Ascending aorta (tissue), 2 donors: ENCODE measurements around the gene ARV1. TPM values are rescaled to one million over a fixed set of nuclear protein-coding genes. Genes with fewer than 3 reads are reported as not detected.
"Not testable (repeated sequence)": the region's sequence is repeated elsewhere in the genome, so short reads cannot be mapped to it uniquely, and the experiment has no call there.

ENCODE experiments used
- DNase-seq, 2 donors: peaks; one replicate each; pipeline ENCODE4 v3.0.0-alpha.2; 2019; ENCODE audit warnings: low spot score in 2 of 2
- H3K27ac ChIP-seq, 2 donors: fragments of 200-600 bp; sonication (generic); one replicate each; pipeline ENCODE4 v1.5.1; 2016 to 2017; ENCODE audit warnings: mild to moderate bottlenecking in 1 of 2
- H3K27me3 ChIP-seq: fragments of 200-600 bp; sonication (generic); one replicate; pipeline ENCODE4 v1.5.1; 2017
- H3K36me3 ChIP-seq, 2 donors: fragments of 200-600 bp; sonication (generic); one replicate each; pipeline ENCODE4 v1.5.1; 2016
- H3K4me1 ChIP-seq, 2 donors: fragments of 200-600 bp; sonication (generic); one replicate each; pipeline ENCODE4 v1.5.1; 2016 to 2017; ENCODE audit warnings: mild to moderate bottlenecking in 1 of 2
- H3K4me3 ChIP-seq, 2 donors: fragments of 200-600 bp; sonication (generic); one replicate each; pipeline ENCODE4 v1.5.1; 2016 to 2017; ENCODE audit warnings: mild to moderate bottlenecking in 1 of 2
- H3K9me3 ChIP-seq, 2 donors: fragments of 200-600 bp; sonication (generic); one replicate each; pipeline ENCODE4 v1.5.1; 2016
- CTCF ChIP-seq, 3 experiments: fragments of 200-600 bp in 2 of 3; fragments of 450-650 bp in 1 of 3; sonication (generic) in 2 of 3; IDR thresholded peaks; one replicate each; pipeline ENCODE4 v1.5.1; 2016 to 2019; ENCODE audit warnings: antibody characterized with exemption in 3 of 3, mild to moderate bottlenecking in 1 of 3, moderate library complexity in 1 of 3
- intact Hi-C: fragments of 100-400 bp; cut with DNase I; formaldehyde crosslinking; loops from one replicate; pipeline ENCODE4 v1.15.1; 2023
- total RNA-seq: library from RNA; depleted of rRNA; stranded (reverse); fragments of >200 nt; gene quantifications from one replicate; pipeline ENCODE4 v1.1.0, GENCODE V29; 2016

ARV1 gene
- total RNA-seq, 1 donor from 2014 or later, result 9.7 TPM

GRCh38 chr1:231027136-231027925 lies 48.4 kb downstream of the ARV1 start:
- Histone ChIP-seq H3K27me3 (no peaks in the 10 kb centered on the region), H3K4me1 (no peaks in the 10 kb centered on the region), H3K4me3 (no peak overlapping the region), H3K9me3 (no peaks in the 10 kb centered on the region), H3K36me3 (no peaks in the 10 kb centered on the region), H3K27ac (no peak overlapping the region)
- DNase-seq, result no peak
- no peak for TF ChIP-seq CTCF (IDR thresholded peaks at IDR 0.05)
- intact Hi-C loops, result no loop called here

GRCh38 chr1:231027971-231028370 lies 49.1 kb downstream of the ARV1 start:
- Histone ChIP-seq H3K9me3 (no peaks in the 10 kb centered on the region), H3K36me3 (no peaks in the 10 kb centered on the region), H3K27ac (no peak overlapping the region), H3K4me3 (no peak overlapping the region), H3K27me3 (no peaks in the 10 kb centered on the region), H3K4me1 (no peaks in the 10 kb centered on the region)
- no peak for DNase-seq
- intact Hi-C loops, result no loop called here
- no peak for TF ChIP-seq CTCF (IDR thresholded peaks at IDR 0.05)

GRCh38 chr1:231028682-231029081 lies 49.8 kb downstream of the ARV1 start:
- Histone ChIP-seq H3K27me3 (no peaks in the 10 kb centered on the region), H3K36me3 (no peaks in the 10 kb centered on the region), H3K4me1 (no peaks in the 10 kb centered on the region), H3K4me3 (no peak overlapping the region), H3K9me3 (no peaks in the 10 kb centered on the region), H3K27ac (no peak overlapping the region)
- TF ChIP-seq CTCF (IDR thresholded peaks at IDR 0.05), result no peak
- no peak for DNase-seq
- intact Hi-C loops, result no loop called here

- H3K4me3 ChIP-seq, H3K27ac ChIP-seq, intact Hi-C loops, DNase-seq, H3K27me3 ChIP-seq, H3K36me3 ChIP-seq, H3K4me1 ChIP-seq, H3K9me3 ChIP-seq: not testable (repeated sequence)
These were observed 50.4 kb downstream of the ARV1 start for GRCh38 chr1:231029247-231029646.

GRCh38 chr1:231029841-231030240 lies 50.9 kb downstream of the ARV1 start:
- no peak for TF ChIP-seq CTCF (IDR thresholded peaks at IDR 0.05)
- H3K4me1 ChIP-seq, result no peaks in the 10 kb centered on the region
- no peaks in the 10 kb centered on the region for H3K9me3 ChIP-seq
- no peaks in the 10 kb centered on the region for H3K36me3 ChIP-seq
- no peak overlapping the region for H3K27ac ChIP-seq
- no peaks in the 10 kb centered on the region for H3K27me3 ChIP-seq
- DNase-seq, result no peak
- no peak overlapping the region for H3K4me3 ChIP-seq
- intact Hi-C loops, result no loop called here

GRCh38 chr1:231032963-231033362 lies 54.1 kb downstream of the ARV1 start:
- H3K4me3 ChIP-seq, result no peak overlapping the region
- no peak overlapping the region for H3K27ac ChIP-seq
- no peaks in the 10 kb centered on the region for H3K27me3 ChIP-seq
- H3K9me3 ChIP-seq, result no peaks in the 10 kb centered on the region
- DNase-seq, result no peak
- H3K36me3 ChIP-seq, result no peaks in the 10 kb centered on the region
- H3K4me1 ChIP-seq, result no peaks in the 10 kb centered on the region
- TF ChIP-seq CTCF (IDR thresholded peaks at IDR 0.05), result no peak
- intact Hi-C loops, result no loop called here
